Stimulated activated naive CD4-positive, alpha-beta T cell (primary cell): Measurements from ENCODE around the gene A1BG.
"Not testable (repeated sequence)": the region's sequence is repeated elsewhere in the genome, so short reads cannot be mapped to it uniquely, and the experiment has no call there.

Experiments used
- DNase-seq, 6 experiments: peaks; one replicate each; lab custom pipeline; 2025; lab: John Stamatoyannopoulos, UW

The A1BG gene

GRCh38 chr19:58357481-58358145 is 4.3 kb upstream of the A1BG start:
- DNase-seq = no peak

- peak in 1 of 6 experiments; percentile 34 for DNase-seq
Measured at GRCh38 chr19:58356766-58357480, 3.6 kb upstream of the A1BG start.

GRCh38 chr19:58355908-58356765 is 2.8 kb upstream of the A1BG start:
- peak; percentile 21 to 72 (median 34) for DNase-seq

- no peak for DNase-seq
Measured at GRCh38 chr19:58355215-58355796, 2.0 kb upstream of the A1BG start.

GRCh38 chr19:58354478-58355030 is 1.3 kb upstream of the A1BG start:
- no peak for DNase-seq

- DNase-seq = no peak
Measured at GRCh38 chr19:58353717-58354477, 605 bp upstream of the A1BG start.

- no peak for DNase-seq
Measured at GRCh38 chr19:58351990-58352755, 1.1 kb downstream of the A1BG start.

GRCh38 chr19:58351558-58351878 is 1.8 kb downstream of the A1BG start:
- DNase-seq = no peak

- DNase-seq = no peak
Measured at GRCh38 chr19:58350871-58351557, 2.3 kb downstream of the A1BG start.

GRCh38 chr19:58350001-58350861 is 3.1 kb downstream of the A1BG start:
- no peak for DNase-seq

- DNase-seq = no peak
Measured at GRCh38 chr19:58349590-58349989, 3.7 kb downstream of the A1BG start.

- not testable (repeated sequence) for DNase-seq
Measured at GRCh38 chr19:58348080-58348479, 5.2 kb downstream of the A1BG start.

- DNase-seq = peak; percentile 54 to 75 (median 68)
Measured at GRCh38 chr19:58346961-58347929, 6.0 kb downstream of the A1BG start.

- no peak for DNase-seq
Measured at GRCh38 chr19:58345558-58345957, 7.7 kb downstream of the A1BG start.

GRCh38 chr19:58338825-58339558 is 14.3 kb downstream of the A1BG start:
- DNase-seq = no peak

- no peak for DNase-seq
Measured at GRCh38 chr19:58338336-58338735, 15.0 kb downstream of the A1BG start.

- DNase-seq = no peak
Measured at GRCh38 chr19:58336820-58337219, 16.5 kb downstream of the A1BG start.
